ENCODE measurements around the gene BCKDK. TPM values are rescaled to one million over a fixed set of nuclear protein-coding genes. Genes with fewer than 3 reads are reported as not detected.

BCKDK gene
- total and polyA plus RNA-seq, 2 of the 13 experiments (the other 11 are each of a cell fraction or from before 2014, with no cell fraction given), result 24.9 to 42.6 TPM

DNA sequence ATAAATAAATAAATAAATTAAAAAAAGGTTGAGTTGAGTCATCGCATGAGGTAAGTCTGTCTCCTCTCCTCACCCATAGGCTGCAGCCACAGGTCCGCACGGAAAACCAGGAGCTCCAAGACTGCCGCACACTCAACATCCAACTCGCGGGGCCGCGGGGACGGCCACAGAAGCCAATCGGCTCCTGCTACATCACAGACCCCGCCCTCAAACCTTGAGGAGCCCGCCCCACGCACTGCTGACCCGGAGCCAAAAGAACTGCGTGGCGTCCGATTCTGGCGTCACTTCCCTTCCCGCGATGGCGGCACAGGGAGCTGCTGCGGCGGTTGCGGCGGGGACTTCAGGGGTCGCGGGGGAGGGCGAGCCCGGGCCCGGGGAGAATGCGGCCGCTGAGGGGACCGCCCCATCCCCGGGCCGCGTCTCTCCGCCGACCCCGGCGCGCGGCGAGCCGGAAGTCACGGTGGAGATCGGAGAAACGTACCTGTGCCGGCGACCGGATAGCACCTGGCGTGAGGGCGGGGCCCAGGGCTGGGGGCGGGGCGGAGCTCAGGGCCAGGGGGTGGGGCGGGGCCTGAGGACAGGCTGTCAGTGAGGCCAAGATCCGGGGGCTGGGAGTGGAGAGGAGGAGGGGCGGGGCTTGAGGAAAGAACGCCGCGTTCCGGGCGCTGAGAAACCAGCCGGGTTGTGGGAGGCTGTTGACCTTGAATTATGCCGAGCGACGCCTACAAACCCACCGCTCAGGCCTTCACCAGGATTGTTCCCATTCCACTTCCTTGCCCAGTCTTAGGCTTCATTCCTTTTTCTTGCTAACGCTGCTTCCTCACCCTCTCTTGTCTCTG is 9.4 kb downstream of the BCKDK start, which contains the start of gene KAT8 (continued):
- TF ChIP-seq FOXP4 (CRISPR knock-in tag; IDR thresholded peaks at IDR 0.05) (peak; percentile 25; the same call in 1 of the 2 replicates), ZFY (CRISPR knock-in tag; IDR thresholded peaks at IDR 0.05) (peak; percentile 59), BORCS8-MEF2B (CRISPR knock-in tag; IDR thresholded peaks at IDR 0.05) (peak; percentile 79), PHF21A (CRISPR knock-in tag; IDR thresholded peaks at IDR 0.05) (peak; percentile 76), ZSCAN25 (CRISPR knock-in tag; IDR thresholded peaks at IDR 0.05) (0 out of 2 replicates have a peak, but pooled peaks have one; percentile 11), ZNF343 (CRISPR knock-in tag; IDR thresholded peaks at IDR 0.05) (peak; percentile 85; the same call in 1 of the 2 replicates), MAFF (IDR thresholded peaks at IDR 0.05; ENCODE audit: low read depth, low read length) (no peak), PHF5A (CRISPR knock-in tag; IDR thresholded peaks at IDR 0.05; ENCODE audit: low read depth, unreplicated experiment) (no peak), ZSCAN12 (CRISPR knock-in tag; IDR thresholded peaks at IDR 0.05) (no peak; the same call in 1 of the 2 replicates), SRSF1 (optimal IDR thresholded peaks at IDR 0.05; ENCODE audit: low read depth, low read length) (no peak), ZNF441 (CRISPR knock-in tag; IDR thresholded peaks at IDR 0.05; ENCODE audit: borderline replicate concordance) (no peak; the same call in 1 of the 2 replicates), ZNF121 (CRISPR knock-in tag; IDR thresholded peaks at IDR 0.05) (no peak), SOX5 (CRISPR knock-in tag; IDR thresholded peaks at IDR 0.05; ENCODE audit: borderline replicate concordance) (peak; percentile 46; the same call in 1 of the 2 replicates), ERF (CRISPR knock-in tag; IDR thresholded peaks at IDR 0.05) (peak; percentile 96; the same call in 1 of the 2 replicates), AGO1 (IDR thresholded peaks at IDR 0.05; ENCODE audit: low read depth, low read length, poor library complexity, severe bottlenecking) (peak; percentile 91), SP4 (CRISPR knock-in tag; IDR thresholded peaks at IDR 0.05) (peak; percentile 97), MXI1 (IDR thresholded peaks at IDR 0.05; ENCODE audit: borderline replicate concordance, low read depth, low read length) (peak; percentile 64; the same call in 2 of the 3 replicates), CENPT (CRISPR knock-in tag; IDR thresholded peaks at IDR 0.05; ENCODE audit: low read depth) (0 out of 2 replicates have a peak, but pooled peaks have one; percentile 43), TSC22D2 (CRISPR knock-in tag; IDR thresholded peaks at IDR 0.05; ENCODE audit: borderline replicate concordance) (peak; percentile 90; the same call in 1 of the 2 replicates), SRSF9 (IDR thresholded peaks at IDR 0.05; ENCODE audit: borderline replicate concordance, insufficient read depth, low read depth, low read length, poor library complexity, severe bottlenecking) (no peak), TCF12 (IDR thresholded peaks at IDR 0.05) (no peak), TCF12 (CRISPR knock-in tag; IDR thresholded peaks at IDR 0.05) (no peak), RELA (CRISPR knock-in tag; IDR thresholded peaks at IDR 0.05) (no peak; the same call in 1 of the 2 replicates), THAP8 (CRISPR knock-in tag; IDR thresholded peaks at IDR 0.05; ENCODE audit: borderline replicate concordance) (no peak; the same call in none of the 2 replicates), ARHGAP35 (CRISPR knock-in tag; IDR thresholded peaks at IDR 0.05; ENCODE audit: borderline replicate concordance) (peak; percentile 92; the same call in 1 of the 2 replicates), ZNF678 (CRISPR knock-in tag; IDR thresholded peaks at IDR 0.05) (no peak), FLYWCH1 (CRISPR knock-in tag; IDR thresholded peaks at IDR 0.05) (no peak)
- TF ChIP-seq, protein P1, sequence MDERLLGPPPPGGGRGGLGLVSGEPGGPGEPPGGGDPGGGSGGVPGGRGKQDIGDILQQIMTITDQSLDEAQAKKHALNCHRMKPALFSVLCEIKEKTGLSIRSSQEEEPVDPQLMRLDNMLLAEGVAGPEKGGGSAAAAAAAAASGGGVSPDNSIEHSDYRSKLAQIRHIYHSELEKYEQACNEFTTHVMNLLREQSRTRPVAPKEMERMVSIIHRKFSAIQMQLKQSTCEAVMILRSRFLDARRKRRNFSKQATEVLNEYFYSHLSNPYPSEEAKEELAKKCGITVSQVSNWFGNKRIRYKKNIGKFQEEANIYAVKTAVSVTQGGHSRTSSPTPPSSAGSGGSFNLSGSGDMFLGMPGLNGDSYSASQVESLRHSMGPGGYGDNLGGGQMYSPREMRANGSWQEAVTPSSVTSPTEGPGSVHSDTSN (CRISPR knock-in tag; IDR thresholded peaks at IDR 0.05), result no peak
